ENCODE measurements around the gene ZNF514. TPM values are rescaled to one million over a fixed set of nuclear protein-coding genes. Genes with fewer than 3 reads are reported as not detected.

The ZNF514 gene
- polyA plus RNA-seq, 1 experiment = 9.8 TPM

DNA sequence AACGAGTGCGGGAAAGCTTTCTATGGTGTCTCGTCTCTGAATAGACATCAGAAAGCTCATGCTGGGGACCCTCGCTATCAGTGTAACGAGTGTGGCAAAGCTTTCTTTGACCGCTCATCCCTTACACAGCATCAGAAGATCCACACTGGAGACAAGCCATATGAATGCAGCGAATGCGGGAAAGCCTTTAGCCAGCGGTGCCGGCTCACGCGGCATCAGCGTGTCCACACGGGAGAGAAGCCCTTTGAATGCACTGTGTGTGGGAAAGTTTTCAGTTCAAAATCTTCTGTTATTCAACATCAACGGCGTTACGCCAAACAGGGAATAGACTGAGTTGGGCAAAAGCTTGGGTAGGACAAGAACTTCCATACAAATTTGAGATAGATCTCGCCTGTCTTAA, 22.1 kb upstream of the ZNF514 start:
- no peak for DNase-seq (ENCODE audit: low read depth, low spot score)
- POLR2A ChIA-PET = no interaction called here
- TF ChIP-seq, protein P1, sequence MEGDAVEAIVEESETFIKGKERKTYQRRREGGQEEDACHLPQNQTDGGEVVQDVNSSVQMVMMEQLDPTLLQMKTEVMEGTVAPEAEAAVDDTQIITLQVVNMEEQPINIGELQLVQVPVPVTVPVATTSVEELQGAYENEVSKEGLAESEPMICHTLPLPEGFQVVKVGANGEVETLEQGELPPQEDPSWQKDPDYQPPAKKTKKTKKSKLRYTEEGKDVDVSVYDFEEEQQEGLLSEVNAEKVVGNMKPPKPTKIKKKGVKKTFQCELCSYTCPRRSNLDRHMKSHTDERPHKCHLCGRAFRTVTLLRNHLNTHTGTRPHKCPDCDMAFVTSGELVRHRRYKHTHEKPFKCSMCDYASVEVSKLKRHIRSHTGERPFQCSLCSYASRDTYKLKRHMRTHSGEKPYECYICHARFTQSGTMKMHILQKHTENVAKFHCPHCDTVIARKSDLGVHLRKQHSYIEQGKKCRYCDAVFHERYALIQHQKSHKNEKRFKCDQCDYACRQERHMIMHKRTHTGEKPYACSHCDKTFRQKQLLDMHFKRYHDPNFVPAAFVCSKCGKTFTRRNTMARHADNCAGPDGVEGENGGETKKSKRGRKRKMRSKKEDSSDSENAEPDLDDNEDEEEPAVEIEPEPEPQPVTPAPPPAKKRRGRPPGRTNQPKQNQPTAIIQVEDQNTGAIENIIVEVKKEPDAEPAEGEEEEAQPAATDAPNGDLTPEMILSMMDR (IDR thresholded peaks at IDR 0.05; ENCODE audit: low read depth, low read length) = no peak
- no peak overlapping the region for H3K4me3 ChIP-seq (ENCODE audit: low read depth, low read length)
- CTCF ChIA-PET = no interaction called here
- no peak overlapping the region for H3K27ac ChIP-seq (ENCODE audit: low read depth, low read length)
- peaks cover 24% of the 10 kb centered on the region for H3K9me3 ChIP-seq (ENCODE audit: control insufficient read depth, insufficient read depth, low read length)
- H3K27me3 ChIP-seq (ENCODE audit: control insufficient read depth, insufficient read depth, low read length) = no peaks in the 10 kb centered on the region

GRCh38 chr2:95179451-95179850, 19.8 kb upstream of the ZNF514 start:
- ChIA-PET CTCF (no interaction called here), POLR2A (no interaction called here)
- TF ChIP-seq, protein P1 (IDR thresholded peaks at IDR 0.05; ENCODE audit: low read depth, low read length) = no peak
- no peak overlapping the region for H3K27ac ChIP-seq (ENCODE audit: low read depth, low read length)
- peaks cover 21% of the 10 kb centered on the region for H3K9me3 ChIP-seq (ENCODE audit: control insufficient read depth, insufficient read depth, low read length)
- H3K27me3 ChIP-seq (ENCODE audit: control insufficient read depth, insufficient read depth, low read length) = no peaks in the 10 kb centered on the region
- no peak for DNase-seq (ENCODE audit: low read depth, low spot score)
- no peak overlapping the region for H3K4me3 ChIP-seq (ENCODE audit: low read depth, low read length)

DNA sequence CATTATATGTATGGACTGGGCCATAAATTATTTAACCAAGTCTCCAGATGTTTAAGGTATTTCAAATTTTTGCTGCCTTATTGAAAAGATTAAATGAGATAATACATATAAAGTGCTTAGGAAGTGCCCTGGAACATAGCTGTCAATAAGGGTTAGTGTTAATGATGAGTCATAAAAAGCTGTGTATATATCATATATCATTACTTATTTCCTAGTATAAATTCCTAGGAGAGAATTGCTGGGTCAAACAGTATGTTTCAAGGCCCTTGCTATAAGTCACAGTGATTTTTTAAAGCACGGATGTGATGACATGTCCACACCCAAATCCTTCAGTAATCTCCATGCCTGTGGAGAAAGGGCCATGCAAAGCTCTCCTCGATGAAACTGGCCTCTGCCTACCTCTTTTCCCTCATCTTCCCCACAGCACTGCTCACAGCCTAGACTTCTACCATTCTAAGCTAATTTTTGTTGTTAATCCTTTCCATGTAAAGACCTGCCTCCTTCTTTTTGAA, 14.4 kb upstream of the ZNF514 start:
- CTCF ChIA-PET = no interaction called here
- no peak overlapping the region for H3K4me3 ChIP-seq (ENCODE audit: low read depth, low read length)
- no peaks in the 10 kb centered on the region for H3K27me3 ChIP-seq (ENCODE audit: control insufficient read depth, insufficient read depth, low read length)
- POLR2A ChIA-PET = no interaction called here
- TF ChIP-seq, protein P1 (IDR thresholded peaks at IDR 0.05; ENCODE audit: low read depth, low read length) = no peak
- no peak overlapping the region for H3K27ac ChIP-seq (ENCODE audit: low read depth, low read length)
- DNase-seq (ENCODE audit: low read depth, low spot score) = no peak
- H3K9me3 ChIP-seq (ENCODE audit: control insufficient read depth, insufficient read depth, low read length) = no peaks in the 10 kb centered on the region; the same call in 1 of the 2 replicates

GRCh38 chr2:95171902-95172301, 12.3 kb upstream of the ZNF514 start:
- TF ChIP-seq, protein P1 (IDR thresholded peaks at IDR 0.05; ENCODE audit: low read depth, low read length) = no peak
- H3K9me3 ChIP-seq (ENCODE audit: control insufficient read depth, insufficient read depth, low read length) = no peaks in the 10 kb centered on the region
- no peak overlapping the region for H3K27ac ChIP-seq (ENCODE audit: low read depth, low read length)
- ChIA-PET POLR2A (no interaction called here), CTCF (no interaction called here)
- no peaks in the 10 kb centered on the region for H3K27me3 ChIP-seq (ENCODE audit: control insufficient read depth, insufficient read depth, low read length)
- no peak overlapping the region for H3K4me3 ChIP-seq (ENCODE audit: low read depth, low read length)
- DNase-seq (ENCODE audit: low read depth, low spot score) = no peak

- CTCF ChIA-PET = interaction anchor here (1.6 to 1.7 kb wide), 2 partner anchors 12 to 51 kb away, joined by 6 read pairs; no protein-coding TSS in a partner anchor
- DNase-seq (ENCODE audit: low read depth, low spot score) = no peak
- Histone ChIP-seq H3K27ac (ENCODE audit: low read depth, low read length) (no peak overlapping the region), H3K27me3 (ENCODE audit: control insufficient read depth, insufficient read depth, low read length) (no peaks in the 10 kb centered on the region), H3K4me3 (ENCODE audit: low read depth, low read length) (peak overlapping the region; percentile 99), H3K9me3 (ENCODE audit: control insufficient read depth, insufficient read depth, low read length) (no peaks in the 10 kb centered on the region)
- POLR2A ChIA-PET = interaction anchor here (0.9 to 1.2 kb wide), 2 partner anchors 45 kb away, joined by 4 to 9 read pairs; partner anchors contain the start of gene MRPS5
- TF ChIP-seq, protein P1 (IDR thresholded peaks at IDR 0.05; ENCODE audit: low read depth, low read length) = no peak
Observed at GRCh38 chr2:95166065-95166763, 6.6 kb upstream of the ZNF514 start.
